ENCODE data around the gene PPM1A. TPM values are rescaled to one million over a fixed set of nuclear protein-coding genes. Genes with fewer than 3 reads are reported as not detected.

Gene PPM1A
- total and polyA plus RNA-seq, 2 of the 8 experiments (the other 6 are each of a cell fraction or from before 2014, with no cell fraction given), result 14.0 to 51.2 TPM

GRCh38 chr14:60302663-60303062, 53.6 kb downstream of the PPM1A start (continued):
- no peak for TF ChIP-seq CHD7 (IDR thresholded peaks at IDR 0.05; ENCODE audit: insufficient replicate concordance, low read length)
- no peak for TF ChIP-seq CHD1 (IDR thresholded peaks at IDR 0.05; ENCODE audit: low read depth, low read length)
- no peak for TF ChIP-seq POLR2AphosphoS5 (IDR thresholded peaks at IDR 0.05; ENCODE audit: low read depth, low read length)
- TF ChIP-seq E2F6 (IDR thresholded peaks at IDR 0.05), result no peak
- no peak for TF ChIP-seq FOSL1 (IDR thresholded peaks at IDR 0.05; ENCODE audit: insufficient read depth, low read depth, low read length)
- TF ChIP-seq USF2 (IDR thresholded peaks at IDR 0.05; ENCODE audit: low read length), result no peak
- no peak for TF ChIP-seq KDM5A (IDR thresholded peaks at IDR 0.05; ENCODE audit: low read length)
- TF ChIP-seq ASH2L (IDR thresholded peaks at IDR 0.05; ENCODE audit: low read length), result no peak

Data from H1 (cell line).